GM23338 (cell line): Measurements from ENCODE around the gene METTL14.
A peak's percentile ranks its signal among the peaks of the same experiment; 100 is the strongest.

Experiments used
- CTCF ChIP-seq, 2 experiments: fragments of 200-600 bp in 1 of 2; sonication (generic) in 1 of 2; conservative IDR thresholded peaks; 2 replicates each; pipeline versions ENCODE4 v1.5.1 to v1.6.1; 2016 to 2017; ENCODE audit warnings: antibody characterized with exemption in 2 of 2, low read depth in 2 of 2, mild to moderate bottlenecking in 2 of 2, moderate library complexity in 1 of 2
- EZH2 ChIP-seq: fragments of 200-600 bp; sonication (generic); IDR thresholded peaks from one replicate; pipeline ENCODE4 v1.8.0; 2017; ENCODE audit warnings: antibody characterized with exemption, mild to moderate bottlenecking, low read depth; ENCODE audit not compliant: unreplicated experiment
- EZH2phosphoT487 ChIP-seq: fragments of 200-600 bp; sonication (generic); IDR thresholded peaks from one replicate; pipeline ENCODE4 v1.8.1; 2018; ENCODE audit warnings: antibody characterized with exemption; ENCODE audit not compliant: unreplicated experiment
- JUNB ChIP-seq: IDR thresholded peaks from one replicate; pipeline ENCODE4 v1.6.1; 2016; ENCODE audit warnings: antibody characterized with exemption; ENCODE audit not compliant: unreplicated experiment
- POLR2AphosphoS5 ChIP-seq: IDR thresholded peaks from 2 replicates; pipeline ENCODE4 v1.6.1; 2016; ENCODE audit warnings: antibody characterized with exemption, low read depth
- REST ChIP-seq: IDR thresholded peaks from one replicate; pipeline ENCODE4 v1.6.1; 2018; ENCODE audit warnings: antibody characterized with exemption; ENCODE audit not compliant: unreplicated experiment
- STAT1 ChIP-seq: IDR thresholded peaks from one replicate; pipeline ENCODE4 v1.6.1; 2016; ENCODE audit warnings: antibody characterized with exemption; ENCODE audit not compliant: unreplicated experiment
- ZNF114 ChIP-seq: fragments of 250-450 bp; sonication (Bioruptor Pico); IDR thresholded peaks from 2 replicates; pipeline ENCODE4 v1.5.0; 2020; ENCODE audit warnings: mild to moderate bottlenecking, moderate library complexity
- ZNF331 ChIP-seq: fragments of 250-450 bp; sonication (Bioruptor Pico); IDR thresholded peaks from 2 replicates; pipeline ENCODE4 v1.5.0; 2020; ENCODE audit warnings: low read depth, mild to moderate bottlenecking, moderate library complexity

GRCh38 chr4:118740869-118741268 lies 55.7 kb downstream of the METTL14 start:
- TF ChIP-seq CTCF (conservative IDR thresholded peaks at IDR 0.05; ENCODE audit: low read depth in 2 of 2) = peak in 1 of 2 experiments; percentile 54; a peak in 3 of 4 replicates
- TF ChIP-seq ZNF114 (CRISPR knock-in tag) = no peak
- TF ChIP-seq JUNB = no peak
- no peak for TF ChIP-seq EZH2
- no peak for TF ChIP-seq POLR2AphosphoS5
- TF ChIP-seq STAT1 = no peak
- TF ChIP-seq EZH2phosphoT487 = no peak
- TF ChIP-seq REST = no peak
- no peak for TF ChIP-seq ZNF331
